ENCODE results near the gene TST. TPM values are rescaled to one million over a fixed set of nuclear protein-coding genes. Genes with fewer than 3 reads are reported as not detected.

The TST gene
- 31.8 and 33.6 TPM in 2 replicates for polyA plus RNA-seq (2014; cell fraction: cytosol; rRNA removed)
- polyA plus RNA-seq (2014; cell fraction: nucleus; rRNA removed) = 18.0 and 22.7 TPM in 2 replicates

- DNase-seq (ENCODE audit: low spot score) = peak; percentile 78
These were observed at the start of gene TST, which contains the start of gene MPST for GRCh38 chr22:37019309-37020191. Gene TST, minus strand, starts transcription at chr22:37019447. Its CDS starts 715 bp downstream, at chr22:37018732. Gene MPST, plus strand, starts transcription at chr22:37019742. Its CDS starts 95 bp downstream, at chr22:37019837.

GRCh38 chr22:37068859-37069258 lies 49.6 kb upstream of the TST start:
- DNase-seq (ENCODE audit: low spot score) = no peak

GRCh38 chr22:37067428-37067827 lies 48.2 kb upstream of the TST start:
- DNase-seq (ENCODE audit: low spot score) = no peak

GRCh38 chr22:37065961-37066360 lies 46.7 kb upstream of the TST start:
- no peak for DNase-seq (ENCODE audit: low spot score)

- DNase-seq (ENCODE audit: low spot score) = no peak
These were observed 45.9 kb upstream of the TST start for GRCh38 chr22:37065180-37065579.

- DNase-seq (ENCODE audit: low spot score) = no peak
These were observed 45.3 kb upstream of the TST start for GRCh38 chr22:37064553-37064952.

GRCh38 chr22:37063431-37064420 lies 44.5 kb upstream of the TST start:
- no peak for DNase-seq (ENCODE audit: low spot score)

GRCh38 chr22:37062702-37063381 lies 43.6 kb upstream of the TST start:
- no peak for DNase-seq (ENCODE audit: low spot score)

- no peak for DNase-seq (ENCODE audit: low spot score)
These were observed 43.1 kb upstream of the TST start for GRCh38 chr22:37062376-37062675.

- DNase-seq (ENCODE audit: low spot score) = no peak
These were observed 42.5 kb upstream of the TST start for GRCh38 chr22:37061611-37062375.

- no peak for DNase-seq (ENCODE audit: low spot score)
These were observed 41.8 kb upstream of the TST start for GRCh38 chr22:37060801-37061610.

GRCh38 chr22:37059876-37060449 lies 40.7 kb upstream of the TST start:
- no peak for DNase-seq (ENCODE audit: low spot score)

- DNase-seq (ENCODE audit: low spot score) = no peak
These were observed 39.9 kb upstream of the TST start for GRCh38 chr22:37058917-37059701.

GRCh38 chr22:37057796-37058510 lies 38.7 kb upstream of the TST start:
- no peak for DNase-seq (ENCODE audit: low spot score)

GRCh38 chr22:37057226-37057625 lies 38.0 kb upstream of the TST start:
- DNase-seq (ENCODE audit: low spot score) = no peak

GRCh38 chr22:37056246-37056645 lies 37.0 kb upstream of the TST start:
- DNase-seq (ENCODE audit: low spot score) = no peak

GRCh38 chr22:37054600-37055365 lies 35.5 kb upstream of the TST start:
- DNase-seq (ENCODE audit: low spot score) = no peak
